ENCODE measurements around the gene HTRA3.

HTRA3 gene

DNA sequence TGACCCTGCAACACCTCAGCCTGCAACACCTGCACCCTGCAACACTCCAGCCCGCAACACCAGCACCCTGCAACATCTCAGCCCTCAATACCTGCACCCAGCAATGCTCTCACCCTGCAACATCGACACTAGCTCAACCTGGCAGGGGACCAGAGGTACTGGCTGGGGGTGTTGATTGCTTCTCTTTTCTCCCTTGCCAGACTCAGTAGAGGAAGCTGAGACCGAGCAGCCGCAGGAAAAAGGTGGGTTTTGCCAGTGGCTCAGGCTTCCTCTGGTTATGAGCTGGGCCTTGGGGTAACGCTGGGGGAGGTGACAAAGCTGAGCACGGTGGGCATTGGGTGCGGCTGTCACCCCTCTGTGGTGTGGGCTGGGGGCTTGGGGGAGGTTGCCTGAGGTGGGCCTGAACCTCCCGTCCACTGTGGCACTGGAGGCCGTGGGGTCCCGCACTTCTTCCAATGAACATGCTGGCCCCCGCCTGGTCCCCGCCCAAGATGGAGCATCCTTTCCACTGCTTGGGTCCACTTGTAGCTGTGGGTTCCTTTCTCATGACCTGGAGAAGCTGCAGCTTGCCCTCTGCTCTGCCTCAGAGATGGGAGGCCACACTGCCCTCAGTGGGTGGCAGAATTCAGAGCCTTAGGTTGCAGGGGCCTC is 44.5 kb upstream of the HTRA3 start:
- DNase-seq (ENCODE audit: low read depth) = no peak
- TF ChIP-seq, protein P1, sequence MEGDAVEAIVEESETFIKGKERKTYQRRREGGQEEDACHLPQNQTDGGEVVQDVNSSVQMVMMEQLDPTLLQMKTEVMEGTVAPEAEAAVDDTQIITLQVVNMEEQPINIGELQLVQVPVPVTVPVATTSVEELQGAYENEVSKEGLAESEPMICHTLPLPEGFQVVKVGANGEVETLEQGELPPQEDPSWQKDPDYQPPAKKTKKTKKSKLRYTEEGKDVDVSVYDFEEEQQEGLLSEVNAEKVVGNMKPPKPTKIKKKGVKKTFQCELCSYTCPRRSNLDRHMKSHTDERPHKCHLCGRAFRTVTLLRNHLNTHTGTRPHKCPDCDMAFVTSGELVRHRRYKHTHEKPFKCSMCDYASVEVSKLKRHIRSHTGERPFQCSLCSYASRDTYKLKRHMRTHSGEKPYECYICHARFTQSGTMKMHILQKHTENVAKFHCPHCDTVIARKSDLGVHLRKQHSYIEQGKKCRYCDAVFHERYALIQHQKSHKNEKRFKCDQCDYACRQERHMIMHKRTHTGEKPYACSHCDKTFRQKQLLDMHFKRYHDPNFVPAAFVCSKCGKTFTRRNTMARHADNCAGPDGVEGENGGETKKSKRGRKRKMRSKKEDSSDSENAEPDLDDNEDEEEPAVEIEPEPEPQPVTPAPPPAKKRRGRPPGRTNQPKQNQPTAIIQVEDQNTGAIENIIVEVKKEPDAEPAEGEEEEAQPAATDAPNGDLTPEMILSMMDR (conservative IDR thresholded peaks at IDR 0.05; ENCODE audit: low read length) = no peak
- H3K4me3 ChIP-seq (ENCODE audit: low read length) = no peak overlapping the region

DNA sequence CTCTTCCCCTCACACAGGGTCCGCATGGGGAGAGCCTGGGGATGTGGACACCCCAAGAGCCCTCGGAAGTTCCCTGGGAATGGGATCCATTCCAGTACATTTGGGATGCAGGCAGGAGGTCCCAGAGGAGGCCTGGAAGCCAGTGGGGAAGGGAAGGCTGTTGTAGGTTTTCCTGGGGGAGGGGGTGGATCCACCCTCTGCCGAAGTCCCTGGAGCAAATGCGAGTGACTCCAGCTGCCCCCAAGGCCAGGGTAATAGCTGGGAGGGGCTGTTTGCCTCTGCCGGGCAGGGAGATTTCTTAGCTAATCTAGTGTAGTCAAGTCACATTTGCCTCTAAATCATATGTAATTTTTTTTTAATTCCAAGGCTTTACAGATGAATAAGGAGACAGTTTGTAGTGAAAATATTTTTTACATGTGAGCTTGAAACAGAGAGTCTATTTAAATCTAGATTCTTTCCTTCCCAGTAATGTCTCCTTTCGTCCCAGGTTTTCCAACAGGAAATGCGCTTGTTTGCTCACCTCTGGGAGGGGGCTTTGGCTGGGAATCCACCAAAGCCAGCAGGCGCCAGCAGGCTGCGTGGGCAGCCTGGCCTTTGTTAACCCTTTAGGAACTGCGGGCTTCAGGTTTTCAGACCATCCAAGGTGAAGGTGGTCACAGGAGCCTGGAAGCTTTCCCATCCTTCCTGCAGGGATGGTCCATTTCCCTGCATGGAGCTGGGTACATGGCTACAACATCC is 43.7 kb upstream of the HTRA3 start:
- no peak for DNase-seq (ENCODE audit: low read depth)
- TF ChIP-seq, protein P1 (conservative IDR thresholded peaks at IDR 0.05; ENCODE audit: low read length) = no peak
- H3K4me3 ChIP-seq (ENCODE audit: low read length) = no peak overlapping the region

DNA sequence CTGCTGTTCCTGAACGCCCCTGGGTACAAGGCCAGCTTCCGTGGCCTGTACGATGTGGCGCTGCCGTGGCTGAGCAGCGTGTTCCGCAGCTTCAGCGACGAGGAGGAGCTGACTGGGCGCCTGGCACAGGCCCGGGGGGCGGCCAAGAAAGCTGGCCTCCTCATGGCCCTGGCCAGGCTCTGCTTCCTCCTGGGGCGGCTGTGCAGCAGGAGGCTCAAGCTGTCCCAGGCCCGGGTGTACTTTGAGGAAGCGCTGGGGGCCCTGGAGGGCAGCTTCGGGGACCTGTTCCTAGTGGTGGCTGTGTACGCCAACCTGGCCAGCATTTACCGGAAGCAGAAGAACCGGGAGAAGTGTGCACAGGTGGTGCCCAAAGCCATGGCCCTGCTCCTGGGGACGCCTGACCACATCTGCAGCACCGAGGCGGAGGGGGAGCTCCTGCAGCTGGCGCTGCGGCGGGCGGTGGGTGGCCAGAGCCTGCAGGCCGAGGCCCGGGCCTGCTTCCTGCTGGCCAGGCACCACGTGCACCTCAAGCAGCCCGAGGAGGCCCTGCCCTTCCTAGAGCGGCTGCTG is 42.3 kb upstream of the HTRA3 start:
- DNase-seq (ENCODE audit: low read depth) = no peak
- TF ChIP-seq, protein P1 (conservative IDR thresholded peaks at IDR 0.05; ENCODE audit: low read length) = no peak
- no peak overlapping the region for H3K4me3 ChIP-seq (ENCODE audit: low read length)

DNA sequence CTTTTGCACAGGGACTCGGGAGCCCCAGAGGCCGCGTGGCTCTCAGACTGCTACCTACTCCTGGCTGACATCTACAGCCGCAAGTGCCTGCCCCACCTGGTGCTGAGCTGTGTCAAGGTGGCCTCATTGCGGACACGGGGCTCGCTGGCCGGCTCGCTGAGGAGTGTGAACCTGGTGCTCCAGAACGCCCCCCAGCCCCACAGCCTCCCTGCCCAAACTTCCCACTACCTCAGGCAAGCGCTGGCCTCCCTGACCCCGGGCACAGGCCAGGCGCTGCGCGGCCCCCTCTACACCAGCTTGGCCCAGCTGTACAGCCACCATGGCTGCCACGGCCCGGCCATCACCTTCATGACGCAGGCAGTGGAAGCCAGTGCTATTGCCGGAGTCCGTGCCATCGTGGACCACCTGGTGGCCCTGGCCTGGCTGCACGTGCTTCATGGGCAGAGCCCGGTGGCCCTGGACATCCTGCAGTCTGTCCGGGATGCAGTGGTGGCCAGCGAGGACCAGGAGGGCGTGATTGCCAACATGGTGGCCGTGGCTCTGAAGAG is 41.7 kb upstream of the HTRA3 start:
- no peak for DNase-seq (ENCODE audit: low read depth)
- TF ChIP-seq, protein P1 (conservative IDR thresholded peaks at IDR 0.05; ENCODE audit: low read length) = no peak

DNA sequence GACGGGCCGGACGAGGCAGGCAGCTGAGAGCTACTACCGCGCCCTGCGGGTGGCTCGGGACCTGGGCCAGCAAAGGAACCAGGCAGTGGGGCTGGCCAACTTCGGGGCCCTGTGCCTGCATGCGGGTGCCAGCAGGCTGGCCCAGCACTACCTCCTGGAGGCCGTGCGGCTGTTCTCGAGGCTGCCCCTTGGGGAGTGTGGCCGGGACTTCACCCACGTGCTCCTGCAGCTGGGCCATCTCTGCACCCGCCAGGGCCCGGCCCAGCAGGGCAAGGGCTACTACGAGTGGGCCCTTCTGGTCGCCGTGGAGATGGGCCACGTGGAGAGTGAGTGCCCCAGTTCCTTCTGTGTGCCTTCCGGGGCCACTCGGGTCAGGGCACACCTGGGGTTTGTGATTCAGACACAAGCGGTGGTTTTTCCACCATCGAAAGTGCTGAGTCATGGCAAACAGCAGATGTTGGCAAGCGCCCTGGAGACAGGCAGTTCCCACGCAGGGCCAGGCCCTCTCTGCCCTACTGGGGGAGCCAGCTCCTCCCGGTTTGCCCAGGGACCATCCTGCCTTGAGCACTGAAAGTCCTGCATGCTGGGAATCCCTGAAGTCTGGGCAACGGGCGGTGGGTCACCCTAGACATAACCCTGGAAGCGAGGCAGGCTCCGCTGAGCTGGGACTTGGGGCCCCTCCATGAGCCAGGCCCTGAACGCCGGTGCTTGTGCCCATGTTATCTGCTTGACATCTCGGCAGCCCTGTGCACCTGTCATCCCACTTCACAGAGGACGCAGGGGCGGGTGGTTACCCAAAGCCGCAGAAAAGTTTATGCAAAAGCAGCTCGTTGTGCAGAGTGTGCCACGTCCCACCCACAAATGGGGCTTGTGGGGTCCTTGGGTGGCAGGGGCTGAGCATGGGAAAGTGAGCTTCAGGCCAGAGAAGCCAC is 41.0 kb upstream of the HTRA3 start:
- H3K4me3 ChIP-seq (ENCODE audit: low read length) = no peak overlapping the region
- peak; percentile 84 for DNase-seq (ENCODE audit: low read depth)
- TF ChIP-seq, protein P1 (conservative IDR thresholded peaks at IDR 0.05; ENCODE audit: low read length) = no peak

More for the DNA sequence above, 41.7 kb upstream of the HTRA3 start:
- no peak overlapping the region for H3K4me3 ChIP-seq (ENCODE audit: low read length)

DNA sequence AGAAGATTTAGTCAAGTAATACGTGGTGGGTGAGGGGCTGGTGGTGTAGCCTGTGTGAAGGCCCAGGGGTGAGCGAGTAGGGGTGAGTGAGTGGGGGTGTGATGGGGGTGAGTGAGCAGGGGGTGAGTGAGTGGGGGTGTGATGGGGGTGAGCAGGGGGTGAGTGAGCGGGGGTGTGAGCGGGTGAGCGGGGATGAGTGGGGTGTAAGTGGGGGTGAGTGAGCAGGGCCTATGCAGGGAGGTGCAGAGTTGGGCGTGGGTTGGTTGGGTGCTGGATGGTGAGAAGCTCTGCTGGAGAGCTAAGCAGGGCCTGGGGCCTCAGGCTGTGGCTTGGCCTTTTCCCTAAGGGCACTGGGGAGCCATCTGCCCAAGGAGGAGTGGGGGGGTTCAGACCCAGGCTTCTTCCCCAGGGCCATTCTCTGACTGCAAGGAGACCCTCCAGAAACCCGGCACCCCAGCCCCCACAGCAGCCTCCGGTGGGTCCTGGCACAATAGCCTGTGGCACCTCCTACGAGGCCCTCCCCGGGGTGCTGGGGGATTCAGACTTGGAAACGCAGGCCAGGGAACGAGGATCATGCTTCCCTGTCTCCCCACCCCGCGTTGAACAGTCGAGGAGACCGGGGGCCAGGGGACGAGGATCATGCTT is 40.1 kb upstream of the HTRA3 start:
- TF ChIP-seq, protein P1 (conservative IDR thresholded peaks at IDR 0.05; ENCODE audit: low read length) = no peak
- H3K4me3 ChIP-seq (ENCODE audit: low read length) = no peak overlapping the region
- no peak for DNase-seq (ENCODE audit: low read depth)

All from AG10803 (cell line).